ENCODE data around the gene GGT1.
A peak's percentile ranks its signal among the peaks of the same experiment; 100 is the strongest.

The GGT1 gene

GRCh38 chr22:24622596-24622995, 19.6 kb downstream of the GGT1 start:
- TF ChIP-seq GATA2 (IDR thresholded peaks at IDR 0.05; ENCODE audit: low read depth, low read length) = peak; percentile 67

Measured in SH-SY5Y (cell line).